ENCODE results near the gene BCL6B. TPM values are rescaled to one million over a fixed set of nuclear protein-coding genes. Genes with fewer than 3 reads are reported as not detected.

BCL6B gene
- total RNA-seq, 2 donors from 2014 or later = 2.9 to 7.0 TPM

GRCh38 chr17:7035591-7036368 is 12.9 kb downstream of the BCL6B start, which contains the start of gene SLC16A13:
TSS of gene SLC16A13 (plus strand) at chr17:7036015. CDS start at chr17:7036383, 368 bp downstream.
- H3K4me1 Mint-ChIP-seq = peaks cover 12% of the 10 kb centered on the region
- DNase-seq = peak; percentile 99
- H3K9me3 Mint-ChIP-seq = no peaks in the 10 kb centered on the region
- H3K36me3 Mint-ChIP-seq (ENCODE audit: low read depth) = peaks cover 6% of the 10 kb centered on the region
- no peaks in the 10 kb centered on the region for H3K4me1 ChIP-seq (ENCODE audit: control insufficient read depth, insufficient read depth, low read length)
- peak within 1 kb of the TSS; percentile 86 for H3K4me3 ChIP-seq (ENCODE audit: low read length)
- H3K27ac ChIP-seq (ENCODE audit: low read depth, low read length) = no peak within 1 kb of the TSS
- H3K9ac ChIP-seq (ENCODE audit: extremely low read depth, low read length, poor library complexity, severe bottlenecking) = peak within 1 kb of the TSS; percentile 44
- no peaks in the 10 kb centered on the region for H3K36me3 ChIP-seq (ENCODE audit: control insufficient read depth, insufficient read depth, low read length)
- H3K4me3 Mint-ChIP-seq = peak within 1 kb of the TSS; percentile 89
- WGBS, 2 experiments (ENCODE audit: insufficient coverage in 1 of 2, insufficient read length in 1 of 2) = 0 to 2% methylated on average over 6 to 52 of the region's 52 CpGs
- H3K9me3 ChIP-seq (ENCODE audit: control insufficient read depth, low read length) = no peaks in the 10 kb centered on the region
- TF ChIP-seq CTCF (conservative IDR thresholded peaks at IDR 0.05) = no peak
- H3K27me3 ChIP-seq (ENCODE audit: control insufficient read depth, insufficient read depth, low read length, poor library complexity, severe bottlenecking) = no peaks in the 10 kb centered on the region
- peaks cover 5% of the 10 kb centered on the region for H3K27me3 Mint-ChIP-seq (ENCODE audit: insufficient read depth)
- H3K27ac Mint-ChIP-seq = peak within 1 kb of the TSS; percentile 94

- no peaks in the 10 kb centered on the region for H3K36me3 ChIP-seq (ENCODE audit: control insufficient read depth, insufficient read depth, low read length)
- H3K27me3 ChIP-seq (ENCODE audit: control insufficient read depth, insufficient read depth, low read length, poor library complexity, severe bottlenecking) = peaks cover 21% of the 10 kb centered on the region
- H3K9me3 ChIP-seq (ENCODE audit: control insufficient read depth, low read length) = no peaks in the 10 kb centered on the region
- H3K4me3 ChIP-seq (ENCODE audit: low read length) = no peak overlapping the region
- Mint-ChIP-seq H3K27me3 (ENCODE audit: insufficient read depth) (peaks cover 21% of the 10 kb centered on the region), H3K4me3 (peak overlapping the region; percentile 24), H3K9me3 (no peaks in the 10 kb centered on the region), H3K27ac (no peak overlapping the region), H3K4me1 (peaks cover 12% of the 10 kb centered on the region), H3K36me3 (ENCODE audit: low read depth) (peaks cover 6% of the 10 kb centered on the region)
- no peak for DNase-seq
- H3K4me1 ChIP-seq (ENCODE audit: control insufficient read depth, insufficient read depth, low read length) = no peaks in the 10 kb centered on the region
- WGBS, 2 experiments (ENCODE audit: insufficient coverage in 1 of 2, insufficient read length in 1 of 2) = 85 to 88% methylated on average over 11 to 19 of the region's 19 CpGs
- peak; percentile 51 for TF ChIP-seq CTCF (conservative IDR thresholded peaks at IDR 0.05)
- no peak overlapping the region for H3K9ac ChIP-seq (ENCODE audit: extremely low read depth, low read length, poor library complexity, severe bottlenecking)
- H3K27ac ChIP-seq (ENCODE audit: low read depth, low read length) = no peak overlapping the region
These were observed 15.4 kb downstream of the BCL6B start for GRCh38 chr17:7038025-7038862.

- Mint-ChIP-seq H3K36me3 (ENCODE audit: low read depth) (peaks cover 6% of the 10 kb centered on the region), H3K9me3 (no peaks in the 10 kb centered on the region), H3K27me3 (ENCODE audit: insufficient read depth) (peaks cover 34% of the 10 kb centered on the region), H3K4me1 (peaks cover 12% of the 10 kb centered on the region), H3K4me3 (no peak overlapping the region), H3K27ac (no peak overlapping the region)
- H3K4me3 ChIP-seq (ENCODE audit: low read length) = no peak overlapping the region
- DNase-seq = no peak
- 87% methylated on average over 4 to 5 of the region's 5 CpGs for whole genome bisulfite sequencing, 2 experiments (ENCODE audit: insufficient coverage in 1 of 2, insufficient read length in 1 of 2)
- no peaks in the 10 kb centered on the region for H3K9me3 ChIP-seq (ENCODE audit: control insufficient read depth, low read length)
- peaks cover 4% of the 10 kb centered on the region for H3K4me1 ChIP-seq (ENCODE audit: control insufficient read depth, insufficient read depth, low read length)
- no peak overlapping the region for H3K27ac ChIP-seq (ENCODE audit: low read depth, low read length)
- TF ChIP-seq CTCF (conservative IDR thresholded peaks at IDR 0.05) = peak; percentile 20
- no peaks in the 10 kb centered on the region for H3K36me3 ChIP-seq (ENCODE audit: control insufficient read depth, insufficient read depth, low read length)
- peaks cover 37% of the 10 kb centered on the region for H3K27me3 ChIP-seq (ENCODE audit: control insufficient read depth, insufficient read depth, low read length, poor library complexity, severe bottlenecking)
- no peak overlapping the region for H3K9ac ChIP-seq (ENCODE audit: extremely low read depth, low read length, poor library complexity, severe bottlenecking)
These were observed 17.0 kb downstream of the BCL6B start for GRCh38 chr17:7039832-7040231.
